NOMO-1 treated with dmso at 0.1 percent for 144 hours (cell line): ENCODE results near the gene PRPF40B.

ENCODE experiments used
- DNase-seq: peaks from one replicate; lab custom pipeline; 2025; ENCODE audit not compliant: unreplicated experiment; lab: John Stamatoyannopoulos, UW

PRPF40B gene

GRCh38 chr12:49635036-49635435 is 11.7 kb downstream of the PRPF40B start:
- DNase-seq, result no peak

GRCh38 chr12:49635656-49636055 is 12.3 kb downstream of the PRPF40B start:
- no peak for DNase-seq

GRCh38 chr12:49636574-49636973 is 13.2 kb downstream of the PRPF40B start:
- no peak for DNase-seq

GRCh38 chr12:49636979-49637755 is 13.8 kb downstream of the PRPF40B start:
- peak; percentile 44 for DNase-seq

GRCh38 chr12:49641748-49642369 is 18.5 kb downstream of the PRPF40B start:
- no peak for DNase-seq

GRCh38 chr12:49642370-49642802 is 19.0 kb downstream of the PRPF40B start:
- DNase-seq, result no peak

GRCh38 chr12:49643135-49643534 is 19.8 kb downstream of the PRPF40B start:
- DNase-seq, result no peak

GRCh38 chr12:49643961-49644619 is 20.7 kb downstream of the PRPF40B start:
- DNase-seq, result no peak

GRCh38 chr12:49644620-49644994 is 21.2 kb downstream of the PRPF40B start:
- peak; percentile 77 for DNase-seq

- DNase-seq, result no peak
Observed at GRCh38 chr12:49645146-49646039, 22.0 kb downstream of the PRPF40B start.

- DNase-seq, result no peak
Observed at GRCh38 chr12:49646331-49646830, 23.0 kb downstream of the PRPF40B start.

GRCh38 chr12:49646871-49647654 is 23.7 kb downstream of the PRPF40B start:
- no peak for DNase-seq

- no peak for DNase-seq
Observed at GRCh38 chr12:49647827-49648711, 24.7 kb downstream of the PRPF40B start.

GRCh38 chr12:49648712-49649003 is 25.3 kb downstream of the PRPF40B start:
- no peak for DNase-seq

- no peak for DNase-seq
Observed at GRCh38 chr12:49649445-49649844, 26.1 kb downstream of the PRPF40B start.

- no peak for DNase-seq
Observed at GRCh38 chr12:49649892-49650291, 26.5 kb downstream of the PRPF40B start.

GRCh38 chr12:49651855-49652254 is 28.5 kb downstream of the PRPF40B start:
- DNase-seq, result no peak

- DNase-seq, result no peak
Observed at GRCh38 chr12:49652921-49653520, 29.7 kb downstream of the PRPF40B start.

GRCh38 chr12:49654715-49655114 is 31.4 kb downstream of the PRPF40B start:
- DNase-seq, result no peak
